NK-92 treated with Interleukin-12 subunit alpha and Interleukin-12 subunit beta, amount 100 ng/mL, for 24 hours (cell line): ENCODE measurements around the gene OPRM1.

Experiments
- DNase-seq: peaks from one replicate; lab custom pipeline; 2025; lab: John Stamatoyannopoulos, UW

Gene OPRM1

DNA sequence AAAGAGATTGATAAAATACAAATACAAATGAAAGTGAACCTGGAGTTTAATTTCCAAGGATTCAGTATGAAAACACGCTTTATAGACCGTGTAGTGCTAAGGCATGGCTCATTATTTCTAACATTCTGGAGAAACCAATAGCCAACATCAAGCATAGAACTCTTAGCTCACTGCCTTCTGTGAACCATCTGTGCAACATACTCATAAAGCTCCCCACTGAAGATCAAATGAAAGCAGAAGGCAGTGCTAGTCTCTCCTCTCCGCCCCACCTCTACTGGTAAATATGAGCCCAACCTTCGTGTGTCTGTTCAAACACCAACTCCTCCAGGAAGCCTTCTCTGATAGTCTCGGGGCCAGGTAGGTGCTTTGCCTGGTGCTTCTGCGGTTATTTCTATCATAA lies 163.9 kb downstream of the OPRM1 start:
- DNase-seq, result no peak

DNA sequence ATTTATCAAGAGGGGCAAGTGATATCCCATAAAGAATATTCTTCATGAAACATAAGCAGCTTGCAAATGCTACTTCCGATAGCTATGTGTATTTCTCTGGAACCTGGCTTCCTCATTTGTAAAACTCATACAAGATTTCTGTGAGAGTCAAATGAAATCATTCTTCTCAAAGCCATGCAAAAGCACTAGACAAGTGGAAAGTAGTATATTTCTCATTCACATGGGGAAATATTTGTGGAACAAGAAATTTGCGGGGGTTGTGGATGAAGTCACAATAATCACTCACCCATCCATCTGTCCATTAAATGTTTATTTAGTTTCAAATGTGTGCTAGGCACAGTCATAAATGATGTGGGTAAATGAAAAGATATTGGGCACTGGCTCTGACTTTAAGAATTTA lies 167.1 kb downstream of the OPRM1 start:
- no peak for DNase-seq

DNA sequence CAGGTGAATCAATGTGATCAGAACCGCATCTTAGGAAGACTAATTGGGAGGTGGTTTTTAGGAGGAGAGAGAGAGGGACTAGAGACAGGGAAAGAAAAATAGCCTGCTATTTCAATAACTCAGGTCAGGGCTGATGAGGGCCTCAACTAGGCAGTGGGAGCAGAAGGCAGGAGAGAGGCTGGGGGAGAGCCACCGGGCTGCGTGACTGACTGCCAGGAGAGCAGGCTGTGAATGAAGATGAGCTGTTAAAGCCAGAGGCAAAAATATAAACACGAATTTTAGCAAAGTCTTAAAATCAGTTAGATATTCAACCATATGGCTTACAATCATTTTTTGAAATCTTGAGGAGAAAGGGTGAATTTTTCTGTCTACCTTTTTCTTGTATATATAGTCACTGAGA lies 168.0 kb downstream of the OPRM1 start:
- no peak for DNase-seq

DNA sequence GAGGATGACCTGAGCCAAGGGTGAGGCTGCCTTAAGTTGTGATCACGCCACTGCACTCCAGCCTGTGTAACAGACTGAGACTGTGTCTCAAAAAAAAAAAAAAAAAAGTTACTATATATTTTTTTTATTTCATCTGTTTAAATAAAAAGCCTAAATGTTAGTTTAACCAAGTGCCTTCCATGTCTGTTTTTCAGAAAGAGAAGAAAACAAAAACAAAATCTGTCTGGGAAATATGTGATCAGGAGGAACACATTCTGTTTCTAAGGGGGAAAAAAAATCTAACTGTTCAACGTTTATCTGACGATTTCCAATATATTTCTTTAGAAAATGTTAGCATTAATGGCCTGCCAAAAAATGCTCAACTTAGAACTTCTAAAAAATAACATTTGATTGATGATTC lies 170.5 kb downstream of the OPRM1 start:
- DNase-seq, result no peak

DNA sequence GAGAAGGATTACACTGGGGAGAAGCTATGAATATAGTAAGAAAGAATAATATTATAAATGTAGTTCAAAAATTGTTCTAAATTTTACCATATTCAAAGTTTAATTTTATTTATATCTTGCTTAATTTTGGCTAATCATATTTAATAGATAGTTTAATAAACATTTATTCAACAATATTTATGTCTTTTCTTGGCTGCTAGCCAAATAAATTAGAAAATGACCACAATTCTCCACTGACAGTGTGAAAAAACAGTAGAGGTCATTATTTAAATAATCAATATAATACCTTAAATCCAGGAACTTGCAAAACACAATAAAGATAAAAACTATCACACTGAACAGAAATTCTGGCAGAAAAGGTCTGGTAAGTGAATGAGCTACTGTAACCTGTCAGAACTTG lies 171.6 kb downstream of the OPRM1 start:
- no peak for DNase-seq

DNA sequence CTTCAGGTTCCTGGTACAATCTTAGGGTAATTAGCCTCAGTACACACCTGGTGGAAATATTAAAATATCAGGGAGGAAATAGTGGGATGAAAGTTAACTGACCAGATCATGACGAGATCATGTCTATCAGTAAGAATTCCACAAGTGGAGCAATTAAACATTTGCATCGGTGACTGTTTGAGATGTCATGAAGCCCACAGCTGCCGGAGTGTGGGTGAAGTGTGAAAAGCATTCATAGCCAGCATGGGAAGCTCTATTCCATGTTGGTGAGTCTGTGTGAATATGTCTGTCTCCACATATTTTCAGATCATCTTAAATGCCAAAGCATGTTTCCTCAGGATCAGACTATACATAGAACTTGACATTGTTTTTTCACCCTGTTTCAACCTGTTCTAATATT lies 174.7 kb downstream of the OPRM1 start:
- no peak for DNase-seq

DNA sequence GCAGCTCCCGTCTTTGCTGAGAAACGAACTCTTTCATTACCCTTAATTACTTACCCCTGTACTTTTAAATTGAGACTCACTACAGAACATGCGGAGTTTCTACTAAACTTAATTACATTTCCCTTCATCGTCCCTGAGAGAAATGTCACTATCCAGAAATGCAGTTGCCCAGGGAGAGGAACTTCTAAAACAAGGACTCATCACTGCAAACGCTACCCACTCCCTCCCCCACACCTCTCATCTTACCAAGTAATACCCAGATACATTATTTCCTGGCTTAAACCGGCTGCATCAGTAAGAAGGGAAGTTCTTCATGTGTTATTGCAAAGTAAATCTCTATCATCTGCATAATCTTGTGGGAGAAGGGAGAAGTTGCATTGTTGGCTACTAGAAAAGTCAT lies 179.3 kb downstream of the OPRM1 start:
- DNase-seq, result no peak

DNA sequence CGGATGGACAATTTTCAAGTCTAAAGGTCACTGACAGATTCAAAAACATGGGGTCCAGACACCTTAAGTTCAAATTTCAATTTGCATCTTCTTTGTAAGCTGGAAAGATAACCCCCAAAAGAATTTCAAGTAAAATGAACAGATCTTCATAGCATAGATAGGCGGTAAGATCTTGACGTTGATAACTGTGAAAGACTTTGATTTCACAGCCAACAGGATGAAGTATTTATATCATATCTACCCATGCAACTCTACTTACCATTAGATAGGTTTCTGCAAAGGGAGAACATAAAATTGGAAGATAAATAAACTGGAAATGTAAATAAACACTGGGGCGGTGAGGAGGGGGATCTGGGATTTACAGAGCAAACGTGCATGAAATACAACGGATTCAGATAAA lies 179.7 kb downstream of the OPRM1 start:
- no peak for DNase-seq

DNA sequence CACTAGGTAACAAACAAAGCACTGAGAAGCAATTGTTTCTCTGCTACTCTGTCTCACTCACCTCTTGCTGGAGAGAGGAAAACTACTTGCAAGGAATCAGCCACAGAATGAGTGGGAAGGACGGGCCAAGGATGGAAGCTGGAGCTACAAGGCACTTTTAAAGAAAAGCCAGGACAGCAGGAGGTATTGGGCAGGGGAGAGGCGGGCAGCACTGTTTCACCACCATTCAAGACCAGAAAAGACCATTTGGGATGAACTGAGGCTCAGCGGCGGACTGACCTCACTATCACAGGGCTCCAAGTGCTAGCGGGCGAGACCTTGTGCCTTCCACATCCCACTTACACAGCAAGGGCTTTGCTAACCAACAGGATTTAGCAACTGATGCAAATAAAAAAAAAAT lies 180.2 kb downstream of the OPRM1 start:
- DNase-seq, result no peak

DNA sequence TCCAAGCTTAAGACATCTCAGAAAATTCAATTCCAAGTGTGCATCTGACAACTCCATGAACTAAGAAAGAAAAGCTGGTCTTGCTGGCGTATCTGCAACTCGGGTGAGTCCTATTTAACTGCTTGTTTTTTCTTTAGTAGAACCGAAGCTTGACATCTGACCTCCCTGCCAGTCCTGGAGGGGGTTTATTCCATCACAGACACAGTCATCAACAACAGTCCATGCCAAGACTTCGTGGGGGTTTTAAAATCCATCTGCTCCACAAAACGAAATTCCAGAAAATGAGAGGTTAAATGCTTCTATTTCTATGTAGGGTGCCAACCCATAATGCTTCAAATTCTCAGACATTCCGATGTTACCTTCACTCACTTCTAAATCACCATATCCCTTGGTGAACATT lies 183.7 kb downstream of the OPRM1 start:
- no peak for DNase-seq

DNA sequence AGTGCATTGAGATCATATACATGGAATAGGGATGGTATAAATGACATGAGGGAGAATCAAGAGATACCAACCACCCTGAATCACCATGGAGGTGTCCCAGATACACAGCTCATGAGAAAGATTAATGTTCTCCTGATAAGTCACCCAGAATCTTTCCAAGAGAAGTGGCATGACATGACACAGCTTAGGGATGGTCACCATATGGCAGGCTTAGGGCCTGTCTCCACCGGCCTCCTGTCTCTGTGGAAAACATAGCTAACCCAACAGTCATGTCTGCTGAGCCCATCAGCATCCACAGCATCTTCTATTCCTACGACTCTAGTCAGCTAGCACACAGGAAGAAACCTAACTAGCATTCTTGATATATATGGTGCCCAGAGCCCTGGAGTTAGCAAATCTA lies 184.3 kb downstream of the OPRM1 start:
- no peak for DNase-seq

DNA sequence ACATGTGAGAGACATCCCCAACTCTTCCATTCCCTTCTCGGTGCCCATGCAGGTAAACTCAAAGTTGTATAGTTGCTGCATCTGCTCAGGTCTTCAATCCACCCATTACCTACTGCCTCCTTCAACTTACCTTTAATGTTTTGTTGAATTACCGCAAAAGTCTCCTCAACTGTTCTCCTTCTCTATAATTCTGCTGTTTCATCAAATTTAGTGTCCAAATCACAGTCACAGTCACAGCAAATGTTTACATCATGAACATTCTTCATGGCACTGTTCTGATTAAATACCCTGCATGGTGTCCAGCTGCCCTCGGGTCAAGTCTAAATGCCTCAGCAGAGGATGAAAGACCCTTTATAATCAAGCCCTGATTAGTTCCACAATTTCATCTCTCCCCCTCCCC lies 187.4 kb downstream of the OPRM1 start:
- DNase-seq, result no peak

DNA sequence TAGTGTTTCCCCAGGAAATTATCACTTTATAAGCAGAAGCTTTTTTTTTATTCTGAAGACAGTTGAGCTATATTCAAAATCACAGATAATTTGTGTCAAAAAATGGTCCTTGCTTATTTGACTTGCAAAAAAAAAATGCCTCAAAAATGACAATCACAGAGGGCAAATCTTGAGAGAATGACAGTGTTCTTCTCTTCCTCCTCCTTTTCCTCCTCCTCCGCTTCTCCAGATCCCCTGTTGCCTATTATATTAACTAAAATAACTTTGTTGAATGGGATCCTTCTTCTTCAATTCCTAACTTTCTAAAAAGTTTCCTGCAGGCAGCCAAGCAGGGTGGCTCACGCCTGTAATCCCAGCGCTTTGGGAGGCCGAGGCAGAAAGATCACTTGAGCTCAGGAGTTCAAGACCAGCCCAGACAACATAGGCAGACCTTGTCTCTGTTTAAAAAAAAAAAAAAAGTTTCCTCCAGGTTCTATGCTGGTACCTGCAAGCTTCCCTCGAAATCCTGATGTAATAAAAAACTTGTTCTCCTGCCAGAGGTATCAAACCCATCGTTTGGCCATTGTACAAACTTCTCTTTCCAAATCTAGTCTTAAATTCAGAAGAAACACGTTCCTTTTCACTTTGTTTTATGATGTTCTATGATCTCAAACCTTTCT lies 189.0 kb downstream of the OPRM1 start:
- DNase-seq, result no peak

DNA sequence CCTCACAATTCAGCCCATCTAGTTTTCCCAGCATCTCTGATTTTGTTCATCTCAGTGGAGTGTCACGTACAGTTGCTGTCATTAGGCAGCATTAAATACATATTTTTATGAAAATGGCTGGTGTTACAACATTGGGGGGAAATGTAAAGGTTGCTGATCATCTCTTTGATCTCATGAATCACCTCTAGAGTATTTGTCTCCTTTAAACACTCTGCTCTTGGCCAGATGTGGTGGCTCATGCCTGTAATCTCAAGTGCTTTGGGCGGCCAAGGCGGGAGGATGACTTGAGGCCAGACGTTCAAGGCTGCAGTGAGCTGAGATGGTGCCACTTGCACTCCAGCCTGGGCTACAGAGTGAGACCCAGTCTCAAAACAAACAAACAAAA lies 189.5 kb downstream of the OPRM1 start:
- DNase-seq, result no peak

DNA sequence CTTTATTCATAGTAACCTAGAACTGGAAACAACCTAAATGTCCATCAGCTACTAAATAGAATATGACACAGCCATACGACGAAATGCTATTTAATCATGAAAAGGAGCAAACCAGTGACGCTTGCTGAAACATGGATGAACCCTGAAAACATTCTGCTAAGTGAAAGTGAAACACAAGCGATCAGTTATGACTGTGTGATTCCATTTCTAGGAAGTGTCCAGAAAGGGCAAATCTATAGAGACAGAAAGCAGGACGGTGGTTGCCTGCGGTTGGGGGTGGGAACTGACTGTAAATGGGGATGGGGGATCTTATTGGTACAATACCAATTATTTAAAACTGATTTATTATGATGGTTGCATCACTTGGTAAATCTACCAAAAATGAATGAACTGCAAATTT lies 190.7 kb downstream of the OPRM1 start:
- DNase-seq, result no peak

DNA sequence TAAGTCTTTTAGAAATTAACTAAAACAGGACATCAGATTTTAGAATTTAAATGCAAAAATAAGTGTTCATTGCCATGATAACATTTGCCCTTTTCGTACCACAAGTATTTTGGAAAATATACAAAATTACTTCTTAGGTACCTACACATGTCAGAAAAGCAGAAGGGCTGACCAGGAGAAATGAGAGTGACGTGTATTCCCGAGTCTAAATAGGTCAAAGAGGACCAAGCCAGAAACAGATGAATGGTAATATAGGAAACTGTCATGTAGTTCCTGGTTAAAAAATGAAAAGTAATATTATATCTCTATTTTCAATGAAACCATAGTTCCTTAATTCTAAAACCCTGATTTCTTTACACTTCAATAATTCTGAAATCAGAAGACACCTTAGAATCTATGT lies 191.4 kb downstream of the OPRM1 start:
- no peak for DNase-seq

DNA sequence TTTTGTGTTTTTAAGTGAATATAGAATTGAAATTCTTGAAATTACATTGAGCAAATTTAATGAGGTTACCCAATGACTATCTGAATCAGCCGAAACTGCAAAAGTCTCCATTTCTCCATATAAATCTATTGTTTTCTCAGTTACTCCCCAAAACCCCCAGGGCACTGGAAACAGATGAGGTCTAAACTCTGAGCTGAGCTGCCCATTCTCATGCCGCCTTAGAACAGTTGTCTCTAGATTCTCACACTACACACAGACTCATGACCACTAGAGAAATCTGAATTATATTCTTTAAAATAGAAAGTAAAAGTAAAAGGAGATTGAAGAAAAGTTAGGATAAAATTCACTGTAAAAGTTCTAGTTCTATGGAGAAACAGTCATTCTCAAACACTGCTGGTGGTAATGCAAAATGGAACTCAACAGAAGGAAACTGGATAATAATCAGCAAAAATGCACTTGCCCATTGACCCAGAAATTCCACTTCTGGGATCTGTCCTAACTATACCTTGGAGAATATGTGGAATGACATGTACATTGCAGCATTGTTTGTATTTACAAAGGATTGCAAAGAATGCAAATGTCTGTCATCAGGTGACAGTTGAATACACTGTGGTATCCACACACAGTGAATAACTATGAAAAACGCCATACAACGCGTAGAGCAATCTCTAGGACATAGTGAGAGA lies 192.0 kb downstream of the OPRM1 start:
- DNase-seq, result no peak

DNA sequence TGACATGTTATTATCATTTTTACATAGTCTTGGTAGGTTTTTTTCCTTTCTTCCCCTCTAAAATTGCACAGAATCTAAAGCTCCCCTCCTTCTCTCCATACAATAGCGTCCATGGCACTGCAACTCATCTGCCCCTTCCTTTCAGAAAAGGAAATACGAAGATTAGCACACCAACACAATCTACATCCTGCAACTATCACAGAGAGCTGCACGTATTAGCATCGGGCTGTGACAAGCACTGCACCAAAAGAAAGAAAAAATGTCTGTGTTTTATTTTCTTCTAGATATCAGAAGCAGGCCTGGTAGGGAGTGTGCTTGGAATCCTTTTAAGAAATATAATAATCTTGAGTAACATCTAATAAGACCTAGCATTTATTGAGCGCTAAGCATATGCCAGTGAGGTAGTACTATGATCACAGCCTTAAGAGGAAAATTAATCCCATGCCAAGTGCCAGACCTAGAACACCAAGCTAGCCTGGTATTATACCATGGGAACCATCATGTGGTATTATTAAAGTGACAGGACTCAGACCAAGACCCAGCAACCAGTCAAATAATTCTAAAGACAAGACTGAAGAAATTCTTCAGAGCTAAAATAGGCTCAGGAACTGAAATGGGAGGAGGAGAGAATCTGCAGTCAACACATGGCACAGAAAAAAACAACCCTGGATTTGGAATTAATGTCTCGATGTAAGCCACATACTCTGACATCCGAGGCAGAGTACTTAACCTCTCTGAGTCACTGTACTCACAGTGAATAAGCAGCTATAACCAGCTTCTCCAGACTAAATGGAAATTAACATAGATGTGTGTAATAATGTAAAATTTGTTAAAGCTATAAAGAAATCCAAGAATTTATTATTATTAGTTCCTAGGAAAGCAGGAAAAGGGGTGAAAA lies 193.2 kb downstream of the OPRM1 start:
- no peak for DNase-seq

DNA sequence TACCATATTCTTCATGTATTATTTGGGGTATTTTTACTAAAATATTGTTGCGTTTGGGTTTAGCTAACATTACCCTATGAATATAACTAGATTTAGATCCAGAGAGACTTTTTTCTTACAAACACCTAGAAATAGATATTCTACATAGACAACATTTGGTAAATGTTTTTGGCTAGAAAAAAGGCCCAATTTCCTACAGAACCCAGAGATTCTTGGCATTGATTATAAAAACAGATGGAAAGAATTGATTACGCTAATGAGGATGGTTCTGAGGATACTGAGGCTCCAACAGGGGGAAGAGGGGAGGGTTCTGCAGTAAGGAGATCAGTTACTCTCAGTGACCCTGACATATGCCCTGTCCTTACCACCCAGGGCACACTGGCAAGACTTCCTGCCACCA lies 194.3 kb downstream of the OPRM1 start:
- no peak for DNase-seq

DNA sequence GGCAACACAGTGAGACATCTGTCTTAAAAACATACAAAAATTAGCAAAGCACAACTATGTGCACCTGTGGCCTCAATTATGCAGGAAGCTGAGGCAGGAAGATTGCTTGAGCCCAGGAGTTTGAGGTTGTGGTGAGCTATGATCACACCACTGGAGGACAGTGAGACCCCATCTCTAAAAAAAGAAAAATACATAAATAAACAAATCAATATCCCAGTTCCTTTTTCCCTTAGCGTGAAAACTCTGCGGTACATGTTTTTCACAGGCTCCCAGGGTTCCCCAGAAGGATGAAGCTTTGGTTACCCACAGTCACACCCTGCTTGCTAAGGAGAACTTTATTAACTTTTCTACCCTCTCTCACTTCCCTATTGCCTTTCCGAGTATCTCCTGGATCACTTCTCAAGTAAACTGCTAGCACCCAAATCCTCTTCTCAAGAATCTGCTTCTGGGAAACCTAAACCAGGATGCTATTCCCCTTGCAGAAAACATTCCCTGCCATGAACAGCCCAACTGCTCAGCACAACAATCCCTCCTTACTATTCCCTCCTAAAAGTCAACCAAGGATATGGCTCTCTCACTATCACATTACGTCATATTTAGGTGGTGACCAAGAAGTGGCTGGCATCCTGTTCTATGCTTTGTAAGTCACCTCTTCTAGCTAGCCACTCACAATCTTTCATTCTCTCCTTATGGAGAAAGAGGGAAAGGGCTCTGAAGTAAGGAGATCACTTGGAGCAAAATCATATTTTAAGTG lies 195.2 kb downstream of the OPRM1 start:
- no peak for DNase-seq

DNA sequence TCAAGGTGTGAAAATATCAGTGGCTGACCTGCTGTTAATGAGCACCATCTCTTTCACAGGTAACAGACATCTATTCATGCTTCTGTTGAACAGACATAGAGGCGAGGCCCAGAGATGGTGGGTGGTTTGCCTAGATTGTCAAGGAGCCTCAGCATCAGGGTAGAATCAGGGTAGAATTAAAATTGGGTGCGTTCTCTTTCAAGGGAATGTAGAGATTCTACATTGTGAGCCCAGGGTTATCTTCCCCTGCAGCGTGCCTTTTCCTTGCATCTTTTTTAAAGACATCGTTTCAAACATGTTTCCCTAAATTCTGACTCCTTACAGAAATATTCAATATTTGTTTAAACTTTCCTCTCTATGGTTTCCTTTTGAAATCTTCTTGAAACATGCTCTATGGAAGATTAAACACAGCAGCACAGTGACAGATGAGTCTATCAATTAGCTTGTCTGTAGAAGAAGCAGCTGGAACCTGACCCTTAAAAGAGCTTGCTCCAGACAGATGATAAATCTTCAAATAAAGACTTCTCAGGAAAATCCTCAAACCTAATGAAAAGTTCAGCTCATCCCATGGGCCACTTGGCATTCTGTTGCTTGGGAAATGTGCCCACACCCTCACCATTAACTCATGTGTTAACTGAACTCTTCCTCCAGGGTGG lies 197.7 kb downstream of the OPRM1 start:
- DNase-seq, result no peak

DNA sequence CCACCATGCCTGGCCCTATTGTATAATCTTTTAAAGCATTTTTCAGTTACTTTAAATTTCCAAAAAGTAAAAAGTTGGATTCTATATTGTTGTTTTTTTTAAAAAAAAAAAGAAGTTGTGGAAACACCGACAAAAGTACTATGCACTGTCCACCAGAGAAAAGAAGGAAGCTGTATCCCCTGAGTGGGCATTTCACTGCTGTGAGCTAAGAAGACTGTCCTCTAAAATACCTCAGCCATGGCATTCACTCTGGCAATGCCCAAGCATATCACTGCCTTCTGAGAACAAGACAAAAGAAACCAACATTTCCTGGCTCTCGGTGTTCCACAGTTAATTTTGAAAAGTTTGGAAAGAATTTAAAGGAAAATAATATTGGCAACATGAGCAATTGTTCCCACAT lies 199.8 kb downstream of the OPRM1 start:
- DNase-seq, result no peak
